Measurements from ENCODE around the gene KRT81. TPM values are rescaled to one million over a fixed set of nuclear protein-coding genes. Genes with fewer than 3 reads are reported as not detected.
"Not testable (repeated sequence)": the region's sequence is repeated elsewhere in the genome, so short reads cannot be mapped to it uniquely, and the experiment has no call there.

KRT81 gene
- total RNA-seq, 4 donors from 2014 or later = not detected

GRCh38 chr12:52253391-52254179, 37.7 kb downstream of the KRT81 start:
- Histone ChIP-seq H3K9me3 (no peaks in the 10 kb centered on the region), H3K27me3 (peaks cover 0 to 62% of the 10 kb centered on the region in 2 donors), H3K4me1 (peaks cover 0 to 14% (median 2%) of the 10 kb centered on the region in 4 donors), H3K27ac (no peak overlapping the region), H3K36me3 (no peaks in the 10 kb centered on the region), H3K4me3 (no peak overlapping the region)
- TF ChIP-seq POLR2A (IDR thresholded peaks at IDR 0.05) (no peak), CTCF (IDR thresholded peaks at IDR 0.05) (no peak), EP300 (IDR thresholded peaks at IDR 0.05) (no peak)
- WGBS, 2 donors = 94% methylated on average over 13 to 14 of the region's 14 CpGs
- no peak for DNase-seq (ENCODE audit: low spot score in 2 of 2)

GRCh38 chr12:52252728-52253343, 38.5 kb downstream of the KRT81 start:
- Histone ChIP-seq H3K36me3 (no peaks in the 10 kb centered on the region), H3K4me3 (no peak overlapping the region), H3K27ac (no peak overlapping the region), H3K9me3 (no peaks in the 10 kb centered on the region), H3K27me3 (peaks cover 0 to 56% of the 10 kb centered on the region in 2 donors), H3K4me1 (peaks cover 0 to 7% (median 0%) of the 10 kb centered on the region in 4 donors)
- 92% methylated on average over 11 of the region's 11 CpGs for WGBS, 2 donors
- no peak for TF ChIP-seq EP300 (IDR thresholded peaks at IDR 0.05)
- TF ChIP-seq CTCF (IDR thresholded peaks at IDR 0.05) = no peak
- no peak for TF ChIP-seq POLR2A (IDR thresholded peaks at IDR 0.05)
- DNase-seq (ENCODE audit: low spot score in 2 of 2) = no peak

- not testable (repeated sequence) for H3K4me1 ChIP-seq; H3K27ac ChIP-seq; DNase-seq (ENCODE audit: low spot score in 2 of 2); H3K4me3 ChIP-seq; H3K36me3 ChIP-seq; H3K9me3 ChIP-seq
- WGBS, 2 donors = 75 to 85% methylated on average over 8 of the region's 8 CpGs
- peak in 1 of 5 experiments; percentile 18 for TF ChIP-seq CTCF (IDR thresholded peaks at IDR 0.05)
- peaks cover 0 to 49% of the 10 kb centered on the region in 2 donors for H3K27me3 ChIP-seq
Measured at GRCh38 chr12:52252175-52252615, 39.1 kb downstream of the KRT81 start.

GRCh38 chr12:52251367-52252051, 39.8 kb downstream of the KRT81 start:
- Histone ChIP-seq H3K9me3 (no peaks in the 10 kb centered on the region), H3K27me3 (peaks cover 0 to 42% of the 10 kb centered on the region in 2 donors), H3K27ac (no peak overlapping the region), H3K4me1 (peaks cover 0 to 7% (median 0%) of the 10 kb centered on the region in 4 donors), H3K4me3 (no peak overlapping the region), H3K36me3 (no peaks in the 10 kb centered on the region)
- WGBS, 2 donors = 73 to 88% methylated on average over 9 of the region's 9 CpGs
- TF ChIP-seq POLR2A (IDR thresholded peaks at IDR 0.05) (no peak), CTCF (IDR thresholded peaks at IDR 0.05) (no peak), EP300 (IDR thresholded peaks at IDR 0.05) (no peak)
- DNase-seq (ENCODE audit: low spot score in 2 of 2) = no peak
